Measurements from ENCODE around the gene CAMTA1. TPM values are rescaled to one million over a fixed set of nuclear protein-coding genes. Genes with fewer than 3 reads are reported as not detected.

The CAMTA1 gene
- total RNA-seq, 1 experiment from 2014 or later: 60.0 TPM

- Histone ChIP-seq H3K4me3 (ENCODE audit: low read depth, low read length) (no peak overlapping the region), H3K4me1 (no peaks in the 10 kb centered on the region), H3K9me3 (no peaks in the 10 kb centered on the region), H3K36me3 (ENCODE audit: control insufficient read depth, insufficient read depth, low read length) (no peaks in the 10 kb centered on the region), H3K27me3 (replicated peaks; ENCODE audit: control insufficient read depth, insufficient read depth, low read length) (no peaks in the 10 kb centered on the region)
- ChIA-PET POLR2A (no interaction called here), CTCF (no interaction called here)
- no peaks in the 10 kb centered on the region for H3K27me3 Mint-ChIP-seq (ENCODE audit: insufficient read depth, unreplicated experiment)
- no peak overlapping the region for H3K27ac Mint-ChIP-seq (ENCODE audit: unreplicated experiment)
- DNase-seq: no peak
- intact Hi-C loops (cut with micrococcal nuclease; ENCODE audit: unreplicated experiment): no loop called here
- H3K9me3 Mint-ChIP-seq (ENCODE audit: unreplicated experiment): peaks cover 9% of the 10 kb centered on the region
- H3K36me3 Mint-ChIP-seq (ENCODE audit: insufficient read depth, unreplicated experiment): peaks cover 7% of the 10 kb centered on the region
- peaks cover 13% of the 10 kb centered on the region for H3K4me1 Mint-ChIP-seq (ENCODE audit: low read depth, unreplicated experiment)
- H3K4me3 Mint-ChIP-seq (ENCODE audit: unreplicated experiment): no peak overlapping the region
- BruUV-seq (replicated peaks): no TSS peak
- TF ChIP-seq CTCF (IDR thresholded peaks at IDR 0.05; ENCODE audit: insufficient read depth in 1 of 2, low read depth in 1 of 2, low read length in 1 of 2, severe bottlenecking in 1 of 2, unreplicated experiment in 1 of 2): no peak
Observed at GRCh38 chr1:6852136-6852890, 67.1 kb downstream of the CAMTA1 start.

- peaks cover 9% of the 10 kb centered on the region for H3K9me3 Mint-ChIP-seq (ENCODE audit: unreplicated experiment)
- CTCF ChIA-PET: no interaction called here
- H3K36me3 ChIP-seq (ENCODE audit: control insufficient read depth, insufficient read depth, low read length): no peaks in the 10 kb centered on the region
- H3K27me3 Mint-ChIP-seq (ENCODE audit: insufficient read depth, unreplicated experiment): no peaks in the 10 kb centered on the region
- H3K36me3 Mint-ChIP-seq (ENCODE audit: insufficient read depth, unreplicated experiment): peaks cover 7% of the 10 kb centered on the region
- intact Hi-C loops (cut with micrococcal nuclease; ENCODE audit: unreplicated experiment): no loop called here
- no peak overlapping the region for H3K27ac Mint-ChIP-seq (ENCODE audit: unreplicated experiment)
- peaks cover 19% of the 10 kb centered on the region for H3K4me1 Mint-ChIP-seq (ENCODE audit: low read depth, unreplicated experiment)
- H3K27me3 ChIP-seq (replicated peaks; ENCODE audit: control insufficient read depth, insufficient read depth, low read length): no peaks in the 10 kb centered on the region
- H3K4me3 Mint-ChIP-seq (ENCODE audit: unreplicated experiment): no peak overlapping the region
- POLR2A ChIA-PET: no interaction called here
- no TSS peak for BruUV-seq (replicated peaks)
- no peaks in the 10 kb centered on the region for H3K9me3 ChIP-seq
- no peak overlapping the region for H3K4me3 ChIP-seq (ENCODE audit: low read depth, low read length)
- H3K4me1 ChIP-seq: no peaks in the 10 kb centered on the region
- no peak for TF ChIP-seq CTCF (IDR thresholded peaks at IDR 0.05; ENCODE audit: insufficient read depth in 1 of 2, low read depth in 1 of 2, low read length in 1 of 2, severe bottlenecking in 1 of 2, unreplicated experiment in 1 of 2)
- DNase-seq: no peak
Observed at GRCh38 chr1:6854166-6854565, 68.9 kb downstream of the CAMTA1 start.

GRCh38 chr1:6857831-6858230 lies 72.6 kb downstream of the CAMTA1 start:
- H3K4me3 Mint-ChIP-seq (ENCODE audit: unreplicated experiment): no peak overlapping the region
- no peaks in the 10 kb centered on the region for H3K9me3 ChIP-seq
- TF ChIP-seq CTCF (IDR thresholded peaks at IDR 0.05; ENCODE audit: insufficient read depth in 1 of 2, low read depth in 1 of 2, low read length in 1 of 2, severe bottlenecking in 1 of 2, unreplicated experiment in 1 of 2): no peak
- no peaks in the 10 kb centered on the region for H3K9me3 Mint-ChIP-seq (ENCODE audit: unreplicated experiment)
- POLR2A ChIA-PET: no interaction called here
- H3K27ac Mint-ChIP-seq (ENCODE audit: unreplicated experiment): no peak overlapping the region
- CTCF ChIA-PET: no interaction called here
- BruUV-seq (replicated peaks): no TSS peak
- intact Hi-C loops (cut with micrococcal nuclease; ENCODE audit: unreplicated experiment): no loop called here
- no peak overlapping the region for H3K4me3 ChIP-seq (ENCODE audit: low read depth, low read length)
- peaks cover 7% of the 10 kb centered on the region for H3K36me3 Mint-ChIP-seq (ENCODE audit: insufficient read depth, unreplicated experiment)
- H3K27me3 Mint-ChIP-seq (ENCODE audit: insufficient read depth, unreplicated experiment): no peaks in the 10 kb centered on the region
- peaks cover 27% of the 10 kb centered on the region for H3K4me1 Mint-ChIP-seq (ENCODE audit: low read depth, unreplicated experiment)
- no peaks in the 10 kb centered on the region for H3K27me3 ChIP-seq (replicated peaks; ENCODE audit: control insufficient read depth, insufficient read depth, low read length)
- H3K4me1 ChIP-seq: peaks cover 7% of the 10 kb centered on the region; the same call in 1 of the 2 replicates
- H3K36me3 ChIP-seq (ENCODE audit: control insufficient read depth, insufficient read depth, low read length): no peaks in the 10 kb centered on the region
- DNase-seq: no peak
